H1 (cell line): ENCODE measurements around the gene BIK. TPM values are rescaled to one million over a fixed set of nuclear protein-coding genes. Genes with fewer than 3 reads are reported as not detected.
A peak's percentile ranks its signal among the peaks of the same experiment; 100 is the strongest.

Source experiments
- ASH2L ChIP-seq: fragments of 200-600, 300-600 bp; sonication (generic); IDR thresholded peaks from one replicate; pipeline ENCODE4 v1.7.1; 2017; ENCODE audit warnings: low read length
- CHD2 ChIP-seq: IDR thresholded peaks from 2 replicates; pipeline ENCODE4 v1.6.1; 2012; ENCODE audit warnings: low read length, improper control_type of control experiment
- E2F6 ChIP-seq: IDR thresholded peaks from 2 replicates; pipeline ENCODE4 v1.6.1; 2012; ENCODE audit warnings: inconsistent platforms
- EGR1 ChIP-seq: IDR thresholded peaks from 2 replicates; pipeline ENCODE4 v1.6.1; 2011; ENCODE audit warnings: low read depth, low read length, borderline replicate concordance
- GABPA ChIP-seq: IDR thresholded peaks from 2 replicates; pipeline ENCODE4 v1.6.1; 2011; ENCODE audit warnings: mild to moderate bottlenecking, low read length, moderate library complexity, borderline replicate concordance; ENCODE audit not compliant: insufficient read depth
- KDM4A ChIP-seq: IDR thresholded peaks from one replicate; pipeline ENCODE4 v1.7.1; 2012; ENCODE audit warnings: low read depth, mild to moderate bottlenecking, moderate library complexity, low read length, inconsistent platforms; ENCODE audit not compliant: severe bottlenecking
- KDM5A ChIP-seq: fragments of 200-600 bp; IDR thresholded peaks from 2 replicates; pipeline ENCODE4 v1.7.1; 2012; ENCODE audit warnings: mild to moderate bottlenecking, low read length, inconsistent platforms, mixed read lengths
- PHF8 ChIP-seq: fragments of 200-600 bp; sonication (generic); conservative IDR thresholded peaks from 2 replicates; pipeline ENCODE4 v1.7.1; 2012; ENCODE audit warnings: low read depth, mild to moderate bottlenecking, inconsistent platforms, low read length, moderate library complexity
- POLR2A ChIP-seq, 2 experiments: IDR thresholded peaks; 1 replicate in 1 of 2; 2 replicates in 1 of 2; pipeline ENCODE4 v1.6.1; 2011; ENCODE audit warnings: low read depth in 2 of 2, low read length in 2 of 2, mild to moderate bottlenecking in 2 of 2; ENCODE audit errors: control extremely low read depth in 1 of 2
- POU5F1 ChIP-seq: IDR thresholded peaks from 2 replicates; pipeline ENCODE4 v1.6.1; 2011; ENCODE audit warnings: low read depth, mild to moderate bottlenecking, low read length, moderate library complexity
- RXRA ChIP-seq: IDR thresholded peaks from 2 replicates; pipeline ENCODE4 v1.6.1; 2011; ENCODE audit warnings: low read depth, mild to moderate bottlenecking, low read length, moderate library complexity; ENCODE audit not compliant: insufficient read depth
- SIN3A ChIP-seq, 2 experiments: IDR thresholded peaks in 1 of 2; conservative IDR thresholded peaks in 1 of 2; 2 replicates each; pipeline ENCODE4 v1.6.1; 2011 to 2012; ENCODE audit warnings: low read length in 2 of 2, improper control_type of control experiment in 1 of 2, low read depth in 1 of 2, mild to moderate bottlenecking in 1 of 2
- SIX5 ChIP-seq: IDR thresholded peaks from 2 replicates; pipeline ENCODE4 v1.6.1; 2011; ENCODE audit warnings: mild to moderate bottlenecking, low read depth, low read length
- SP1 ChIP-seq: IDR thresholded peaks from 2 replicates; pipeline ENCODE4 v1.6.1; 2011; ENCODE audit warnings: low read depth, low read length
- SP4 ChIP-seq: IDR thresholded peaks from 2 replicates; pipeline ENCODE4 v1.6.1; 2012; ENCODE audit warnings: low read length, inconsistent platforms
- TAF1 ChIP-seq: IDR thresholded peaks from 2 replicates; pipeline ENCODE4 v1.6.1; 2011; ENCODE audit warnings: mild to moderate bottlenecking, low read depth, low read length
- TAF7 ChIP-seq: optimal IDR thresholded peaks from 2 replicates; pipeline ENCODE3; 2011; ENCODE audit warnings: low read depth, mild to moderate bottlenecking, inconsistent platforms, low read length, moderate library complexity, borderline replicate concordance
- TBP ChIP-seq: IDR thresholded peaks from 2 replicates; pipeline ENCODE4 v1.6.1; 2011; ENCODE audit warnings: low read depth, low read length, improper control_type of control experiment
- TEAD4 ChIP-seq: IDR thresholded peaks from 2 replicates; pipeline ENCODE4 v1.6.1; 2012; ENCODE audit warnings: low read depth, low read length, inconsistent platforms, mixed read lengths
- YY1 ChIP-seq: IDR thresholded peaks from 2 replicates; pipeline ENCODE4 v1.6.1; 2011; ENCODE audit warnings: low read depth, mild to moderate bottlenecking, low read length
- polyA plus RNA-seq, 7 experiments: library from polyadenylated mRNA; depleted of rRNA in 3 of 7; stranded (reverse) in 5 of 7; unstranded in 2 of 7; fragments of >200 nt in 5 of 7; fragments of 200-250 nt in 2 of 7; gene quantifications; 1 replicate in 5 of 7; 2 replicates in 1 of 7; 4 replicates in 1 of 7; pipeline versions ENCODE4 v1.2.1 to v1.2.3, GENCODE V29; 2011 to 2013; ENCODE audit warnings: missing spikeins in 2 of 7, mixed read lengths in 2 of 7
- total RNA-seq: library from RNA; stranded (reverse); fragmentation: NEBNext Ultra II Directional; extraction: Animal tissue kit (Norgen Biotek cat#: 25700); gene quantifications from 2 replicates; pipeline ENCODE4 v1.2.1, GENCODE V29; 2021

The BIK gene
- total and polyA plus RNA-seq, 2 of the 8 experiments (the other 6 are each of a cell fraction or from before 2014, with no cell fraction given): 3.3 to 5.5 TPM

GRCh38 chr22:43142880-43143562 lies 32.5 kb downstream of the BIK start, which contains the start of gene MCAT (continued):
- TF ChIP-seq SIX5 (peak; percentile 13; the same call in 1 of the 2 replicates), E2F6 (peak; percentile 87), POLR2A (IDR thresholded peaks at IDR 0.05; ENCODE audit: control extremely low read depth in 1 of 2, low read depth in 2 of 2, low read length in 2 of 2) (peak in 1 of 2 experiments; percentile 50; a peak in 2 of 3 replicates), TAF7 (peak; percentile 53), KDM5A (peak; percentile 51; the same call in 1 of the 2 replicates), TEAD4 (no peak), GABPA (peak; percentile 94), PHF8 (peak; percentile 67; the same call in 1 of the 2 replicates), YY1 (0 out of 2 replicates have a peak, but pooled peaks have one; percentile 32), TAF1 (peak; percentile 75), KDM4A (peak; percentile 94), EGR1 (0 out of 2 replicates have a peak, but pooled peaks have one; percentile 15), ASH2L (peak; percentile 68), POU5F1 (no peak), SP4 (0 out of 2 replicates have a peak, but pooled peaks have one; percentile 33), CHD2 (no peak), TBP (peak; percentile 82), RXRA (no peak), SP1 (0 out of 2 replicates have a peak, but pooled peaks have one; percentile 55), SIN3A (conservative IDR thresholded peaks at IDR 0.05 in 1 of 2, IDR thresholded peaks at IDR 0.05 in 1 of 2; ENCODE audit: low read depth in 1 of 2, low read length in 2 of 2) (peak; percentile 59 to 84; a peak in 1 of 4 replicates)
- TF ChIP-seq, all 59 proteins: peak for 23
